ENCODE measurements around the gene COPZ2.
"Not testable (repeated sequence)": the region's sequence is repeated elsewhere in the genome, so short reads cannot be mapped to it uniquely, and the experiment has no call there.

COPZ2 gene

DNA sequence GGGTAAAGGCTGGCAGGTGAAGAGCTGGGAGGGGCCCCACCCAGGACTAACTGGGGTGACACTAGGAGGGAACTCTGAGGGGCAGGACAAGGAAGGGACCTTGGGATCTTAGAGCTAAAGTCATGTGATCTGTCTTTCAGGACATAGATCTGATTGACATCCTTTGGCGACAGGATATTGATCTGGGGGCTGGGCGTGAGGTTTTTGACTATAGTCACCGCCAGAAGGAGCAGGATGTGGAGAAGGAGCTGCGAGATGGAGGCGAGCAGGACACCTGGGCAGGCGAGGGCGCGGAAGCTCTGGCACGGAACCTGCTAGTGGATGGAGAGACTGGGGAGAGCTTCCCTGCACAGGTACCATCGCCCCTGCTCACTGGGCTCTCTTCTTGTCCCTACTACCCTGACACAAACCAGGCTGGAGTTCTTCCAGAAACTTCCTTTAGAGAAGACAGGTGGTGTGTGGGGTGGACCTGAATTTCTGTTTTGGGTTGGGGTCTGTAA, 18.7 kb upstream of the COPZ2 start:
- DNase-seq (ENCODE audit: low read depth in 4 of 4, low spot score in 1 of 4) = no peak

DNA sequence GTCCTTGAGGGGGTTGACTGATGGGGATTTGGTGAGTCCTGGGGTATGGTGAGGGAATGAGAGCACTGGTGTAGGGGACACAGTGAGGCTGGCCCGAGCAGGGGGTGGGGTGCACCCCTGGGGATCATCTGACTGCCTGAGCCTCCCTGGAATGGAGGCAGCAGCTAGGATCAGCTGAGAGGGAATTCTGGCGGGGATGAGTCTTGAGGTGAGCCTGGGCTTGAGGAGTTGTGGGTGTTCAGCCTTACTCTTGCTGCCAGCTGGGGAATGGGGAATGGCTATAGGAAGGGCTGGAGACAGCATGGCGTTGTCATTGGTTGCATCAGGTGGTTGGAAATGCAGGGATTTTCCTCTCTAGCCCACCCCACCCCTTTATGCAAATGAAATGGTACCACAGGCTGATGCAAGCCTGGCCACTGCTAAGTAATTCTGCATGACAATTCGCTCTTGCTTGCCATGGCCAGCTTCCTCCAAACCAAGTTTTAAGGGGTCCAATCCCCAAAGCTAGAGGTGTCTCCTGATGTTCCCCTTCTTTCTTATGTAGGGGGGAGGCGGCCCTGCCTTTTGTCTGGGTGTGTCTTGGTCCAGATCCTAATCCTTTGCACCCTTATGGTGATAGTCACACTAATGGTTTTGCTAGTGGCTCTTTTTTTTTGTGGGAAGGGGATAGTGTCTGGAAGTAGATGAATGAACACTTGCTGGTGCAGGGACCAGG, 18.1 kb upstream of the COPZ2 start:
- peak in 1 of 4 experiments; percentile 38 for DNase-seq (ENCODE audit: low read depth in 4 of 4, low spot score in 1 of 4)

DNA sequence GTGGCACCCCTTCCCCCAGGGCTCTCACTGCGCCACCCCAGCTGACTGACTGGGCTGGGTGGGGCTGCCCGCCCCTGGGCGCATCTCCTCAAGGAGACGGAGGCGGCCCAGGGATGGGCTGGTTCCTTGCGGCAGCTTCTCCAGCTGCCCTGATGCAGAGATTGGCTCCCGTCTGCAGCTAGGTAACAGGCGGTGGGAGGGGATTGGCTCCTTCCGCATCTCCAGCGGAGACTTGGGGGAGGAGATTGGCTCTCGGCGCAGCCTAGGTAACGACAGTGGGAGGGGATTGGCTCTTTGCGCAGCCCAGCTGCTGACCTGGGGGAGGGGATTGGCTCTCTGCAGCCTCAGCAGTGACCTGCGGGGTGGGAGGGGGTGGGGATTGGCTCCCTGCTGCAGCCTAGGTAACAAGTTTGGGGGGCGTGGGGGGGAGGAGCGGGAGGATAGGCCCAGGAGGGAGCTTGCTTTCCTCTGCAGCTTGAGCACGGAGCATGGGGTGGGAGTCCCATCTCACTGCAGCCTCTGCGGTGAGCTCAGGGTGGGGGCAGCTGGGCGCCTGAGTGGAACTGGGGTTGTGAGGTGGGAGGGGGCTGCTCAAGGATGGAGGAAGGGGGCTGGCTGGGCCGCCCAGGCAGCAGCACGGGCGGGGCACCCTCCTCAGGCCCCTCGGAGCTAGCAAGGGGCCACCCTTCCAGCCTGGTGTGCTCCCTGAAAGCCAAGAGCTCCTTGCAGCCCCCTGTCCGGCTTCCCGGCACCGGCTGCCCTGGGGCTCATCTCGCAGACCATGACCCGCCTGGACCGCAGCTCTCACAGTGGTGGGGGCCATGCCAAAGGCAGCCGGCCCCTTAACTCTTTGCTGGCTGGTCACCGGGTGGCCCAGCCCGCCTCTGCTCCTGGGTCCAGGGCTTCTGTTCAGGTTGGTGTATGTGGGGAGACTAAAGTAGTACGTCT, 16.9 kb upstream of the COPZ2 start:
- DNase-seq (ENCODE audit: low read depth in 4 of 4, low spot score in 1 of 4) = no peak

DNA sequence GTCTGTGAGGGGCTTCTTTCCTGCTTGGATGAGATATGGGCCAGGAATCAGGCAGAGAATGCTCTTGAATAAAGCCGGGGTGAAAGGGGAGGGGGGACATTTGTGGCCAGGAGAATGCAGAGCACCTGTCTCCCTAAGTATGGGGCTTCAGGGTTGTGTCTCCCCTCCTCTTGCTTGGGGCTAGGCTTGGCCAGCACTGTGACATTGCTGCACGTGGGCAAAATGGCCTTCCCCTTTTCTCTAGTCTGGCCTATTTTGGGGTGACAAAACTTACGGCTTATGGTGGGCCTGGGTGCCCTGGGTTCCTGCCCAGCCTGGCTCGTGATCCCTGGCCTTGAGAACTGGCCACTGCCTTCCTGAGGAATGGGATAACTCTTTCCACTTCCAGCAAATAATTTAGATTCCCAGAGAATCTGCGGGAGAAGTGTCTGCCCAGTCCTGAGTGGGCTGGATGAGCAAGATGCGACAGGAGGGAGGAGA, 16.2 kb upstream of the COPZ2 start:
- DNase-seq (ENCODE audit: low read depth in 4 of 4, low spot score in 1 of 4) = no peak

DNA sequence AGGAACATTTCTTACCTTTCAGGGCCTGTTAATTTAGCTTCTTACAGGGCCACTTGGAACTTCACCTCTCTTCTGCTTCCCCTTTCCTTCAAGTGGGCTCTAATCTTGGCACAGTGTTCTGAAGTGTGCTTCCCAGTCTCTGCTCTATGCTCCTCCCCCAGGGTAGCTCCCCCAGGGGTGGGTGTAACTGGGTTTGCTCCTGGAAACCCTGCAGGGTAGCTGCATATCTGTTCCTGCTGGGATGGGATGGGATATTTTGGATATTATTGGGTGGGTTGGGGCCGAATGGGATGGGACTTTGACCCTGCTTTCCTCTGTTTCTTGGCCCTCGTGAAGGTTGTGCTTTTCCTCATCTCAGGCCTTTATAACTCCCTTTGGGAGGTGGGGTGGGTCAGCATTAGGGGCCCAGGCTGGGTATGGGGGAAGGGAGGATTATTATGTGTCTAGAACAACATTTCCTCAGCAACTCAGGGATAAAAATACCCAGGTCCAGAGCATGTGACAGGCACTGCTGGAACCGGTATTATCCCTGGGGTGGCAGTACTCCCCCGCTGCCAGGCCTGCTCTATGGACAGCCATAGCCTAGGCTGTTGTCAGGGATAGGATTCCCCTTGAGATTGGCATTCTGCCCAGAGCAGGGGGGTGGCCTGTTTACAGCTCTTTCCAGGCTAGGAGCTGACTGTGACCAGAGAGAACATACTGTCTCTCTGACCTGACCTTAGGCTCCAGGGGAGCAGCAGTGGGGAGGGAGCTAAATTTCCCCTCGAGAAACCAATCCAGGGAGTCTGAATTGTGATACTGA, 15.6 kb upstream of the COPZ2 start:
- no peak for DNase-seq (ENCODE audit: low read depth in 4 of 4, low spot score in 1 of 4)

DNA sequence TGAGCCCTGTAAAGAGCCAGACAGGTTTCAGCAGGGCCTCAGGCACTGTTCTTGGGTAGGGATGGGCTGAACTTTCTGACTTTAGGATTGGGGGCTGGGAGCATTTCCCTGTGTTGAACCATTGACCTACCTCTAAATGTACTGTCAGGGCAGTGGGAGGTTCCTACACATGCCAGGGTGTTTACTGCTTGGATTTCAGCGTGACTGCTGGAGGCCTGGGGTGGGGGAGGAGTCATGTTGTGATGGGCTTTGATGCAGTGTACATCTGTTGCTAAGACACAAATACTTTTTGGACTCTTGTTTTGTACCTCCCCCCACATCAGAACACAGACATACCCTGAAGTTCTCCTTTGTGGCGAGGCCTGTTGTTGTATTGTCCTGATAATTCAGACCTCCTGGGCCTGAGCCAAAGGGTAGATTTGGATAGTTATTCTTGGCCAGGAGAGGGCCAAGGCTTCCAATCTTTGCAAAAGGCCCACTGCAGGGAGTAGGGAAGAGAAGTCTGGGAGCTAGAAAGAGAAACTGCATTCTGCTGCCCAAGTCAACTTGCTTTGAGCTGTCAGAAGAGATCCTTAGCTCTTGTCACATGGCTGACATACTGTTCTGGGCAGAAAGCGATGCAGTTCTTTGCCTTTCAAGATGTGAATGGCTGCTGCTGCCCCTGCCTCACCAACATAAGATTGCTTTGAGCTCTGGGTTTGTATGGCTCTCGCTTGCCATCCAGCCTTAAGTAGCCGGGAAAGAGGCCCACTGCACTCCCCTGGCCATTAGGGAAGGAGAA, 14.3 kb upstream of the COPZ2 start:
- no peak for DNase-seq (ENCODE audit: low read depth in 4 of 4, low spot score in 1 of 4)

DNA sequence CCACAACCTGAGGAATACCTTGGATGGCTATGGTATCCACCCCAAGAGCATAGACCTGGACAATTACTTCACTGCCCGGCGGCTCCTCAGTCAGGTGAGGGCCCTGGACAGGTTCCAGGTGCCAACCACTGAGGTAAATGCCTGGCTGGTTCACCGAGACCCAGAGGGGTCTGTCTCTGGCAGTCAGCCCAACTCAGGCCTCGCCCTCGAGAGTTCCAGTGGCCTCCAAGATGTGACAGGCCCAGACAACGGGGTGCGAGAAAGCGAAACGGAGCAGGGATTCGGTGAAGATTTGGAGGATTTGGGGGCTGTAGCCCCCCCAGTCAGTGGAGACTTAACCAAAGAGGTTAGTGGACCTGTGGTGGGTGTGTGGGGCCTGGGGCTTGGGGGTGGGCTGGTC, 13.7 kb upstream of the COPZ2 start:
- no peak for DNase-seq (ENCODE audit: low read depth in 4 of 4, low spot score in 1 of 4)

DNA sequence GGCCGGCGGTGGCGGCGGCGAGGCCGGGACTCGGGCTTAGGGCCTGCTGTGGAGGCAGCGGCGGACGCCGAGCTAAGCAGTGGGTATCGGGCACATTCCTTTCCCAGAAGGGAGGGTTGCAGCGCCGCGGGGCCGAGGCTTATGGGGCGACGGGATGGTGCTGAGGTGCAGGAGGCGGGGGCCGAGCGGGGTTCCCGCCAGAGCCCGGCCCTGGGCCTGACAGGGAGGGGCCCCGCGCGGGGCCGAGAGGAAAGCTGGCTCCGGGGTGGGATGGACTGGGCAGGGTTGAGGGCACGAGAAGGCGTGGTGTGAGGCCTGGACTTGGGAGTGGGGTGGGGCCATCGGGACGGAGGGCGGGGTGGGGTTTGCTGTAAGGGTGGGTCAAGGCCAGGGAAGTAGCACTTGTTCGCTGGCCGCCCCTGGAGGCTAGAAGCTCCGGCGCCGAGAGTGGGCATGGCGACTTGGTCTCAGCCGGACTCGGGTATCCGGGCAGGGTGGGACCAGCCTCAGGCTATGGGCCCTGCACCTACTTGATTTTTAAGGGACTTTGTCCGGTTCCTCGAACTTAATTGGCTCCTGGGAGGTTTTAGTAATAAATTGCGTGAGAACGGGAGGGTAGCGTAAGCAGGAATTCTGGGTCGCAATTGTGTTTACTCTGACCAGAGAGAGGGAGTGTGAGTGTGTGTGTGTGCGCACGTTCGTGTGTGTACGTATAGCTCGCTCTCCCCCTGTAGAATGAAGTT, 11.0 kb upstream of the COPZ2 start:
- DNase-seq (ENCODE audit: low read depth in 4 of 4, low spot score in 1 of 4) = no peak

DNA sequence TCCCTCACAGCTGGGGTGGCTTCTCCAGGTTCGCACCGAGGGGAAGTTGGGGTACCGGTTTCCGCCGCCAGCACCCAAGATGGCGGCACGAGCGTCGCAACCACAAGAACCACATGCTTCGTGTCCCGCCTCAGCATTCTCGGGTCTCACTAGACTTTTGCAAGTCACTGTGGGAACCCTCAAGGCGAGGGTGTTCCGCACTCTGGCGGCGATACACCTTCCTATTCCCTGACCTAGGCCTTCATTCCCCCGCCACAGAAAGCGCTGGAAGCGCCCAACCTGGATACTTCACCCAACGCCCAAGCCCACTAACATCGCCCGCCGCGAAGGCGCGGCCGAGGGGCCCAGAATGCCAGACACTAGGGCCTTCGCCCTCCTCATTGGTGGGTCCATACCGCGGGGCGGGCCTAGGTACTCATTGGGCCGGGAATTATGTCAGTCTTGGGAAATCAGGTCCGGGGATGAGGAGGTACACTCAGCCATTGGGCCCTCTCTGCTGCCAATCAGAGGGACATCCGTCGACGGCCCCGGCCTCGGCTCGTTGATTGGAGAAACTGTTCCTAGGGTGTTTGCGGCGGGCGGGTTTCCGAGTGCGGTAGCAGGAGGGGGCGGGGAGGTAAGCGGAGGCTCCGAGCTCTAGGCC, 10.3 kb upstream of the COPZ2 start, which contains the start of gene NFE2L1:
NFE2L1 (plus strand) TSS at position 619 of the 643 bp plus-strand sequence. CDS start 2,760 bp downstream, outside the sequence.
- DNase-seq (ENCODE audit: low read depth in 4 of 4, low spot score in 1 of 4) = peak; percentile 90 to 97 (median 94)

DNA sequence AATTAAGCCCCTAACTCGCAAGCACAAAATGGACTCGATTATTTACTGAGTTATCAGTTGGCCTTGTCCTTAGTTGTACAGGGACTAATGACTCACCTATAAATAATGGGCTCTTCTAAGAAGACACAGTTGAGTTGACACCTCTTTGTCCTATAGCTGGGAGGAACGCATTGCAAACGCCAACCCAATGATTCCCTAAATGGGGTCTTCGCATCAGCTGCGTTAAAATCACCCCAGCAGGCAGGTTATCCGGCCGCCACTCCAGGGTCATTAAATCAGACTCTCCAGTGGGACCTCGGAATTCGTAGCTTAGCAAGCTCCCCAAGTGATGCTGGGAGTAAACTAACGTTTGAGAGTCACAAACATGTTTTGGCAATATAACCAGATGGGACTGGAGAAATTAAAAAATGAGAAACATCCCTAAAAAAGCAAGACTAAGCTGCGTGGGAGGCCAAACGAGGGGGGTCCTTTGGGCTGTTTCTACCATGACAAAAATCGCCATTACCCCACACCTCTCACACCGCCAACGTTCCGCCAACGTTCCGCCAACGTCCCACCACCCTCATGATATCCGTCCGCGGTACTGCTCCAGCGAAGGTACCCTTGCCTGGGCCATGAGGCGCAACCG, 9.6 kb upstream of the COPZ2 start:
- DNase-seq (ENCODE audit: low read depth in 4 of 4, low spot score in 1 of 4) = no peak

DNA sequence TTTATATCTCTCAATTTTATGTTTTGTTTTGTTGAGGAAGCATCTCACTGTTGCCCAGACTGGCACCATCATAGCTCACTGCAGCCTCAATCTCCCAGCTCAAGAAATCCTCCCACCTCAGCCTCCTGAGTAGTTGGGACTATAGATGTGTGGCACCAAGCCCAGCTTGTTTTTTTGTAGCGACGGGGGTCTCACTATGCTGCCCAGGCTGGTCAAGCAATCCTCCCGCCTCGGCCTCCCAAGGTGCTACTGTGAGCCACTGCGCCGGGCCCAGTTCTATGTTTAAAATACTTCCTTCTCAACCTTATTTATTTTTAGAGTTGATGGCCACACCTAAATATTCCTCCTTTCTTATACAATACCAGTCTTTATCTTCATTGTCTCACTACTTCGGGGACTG, 8.7 kb upstream of the COPZ2 start:
- no peak for DNase-seq (ENCODE audit: low read depth in 4 of 4, low spot score in 1 of 4)

DNA sequence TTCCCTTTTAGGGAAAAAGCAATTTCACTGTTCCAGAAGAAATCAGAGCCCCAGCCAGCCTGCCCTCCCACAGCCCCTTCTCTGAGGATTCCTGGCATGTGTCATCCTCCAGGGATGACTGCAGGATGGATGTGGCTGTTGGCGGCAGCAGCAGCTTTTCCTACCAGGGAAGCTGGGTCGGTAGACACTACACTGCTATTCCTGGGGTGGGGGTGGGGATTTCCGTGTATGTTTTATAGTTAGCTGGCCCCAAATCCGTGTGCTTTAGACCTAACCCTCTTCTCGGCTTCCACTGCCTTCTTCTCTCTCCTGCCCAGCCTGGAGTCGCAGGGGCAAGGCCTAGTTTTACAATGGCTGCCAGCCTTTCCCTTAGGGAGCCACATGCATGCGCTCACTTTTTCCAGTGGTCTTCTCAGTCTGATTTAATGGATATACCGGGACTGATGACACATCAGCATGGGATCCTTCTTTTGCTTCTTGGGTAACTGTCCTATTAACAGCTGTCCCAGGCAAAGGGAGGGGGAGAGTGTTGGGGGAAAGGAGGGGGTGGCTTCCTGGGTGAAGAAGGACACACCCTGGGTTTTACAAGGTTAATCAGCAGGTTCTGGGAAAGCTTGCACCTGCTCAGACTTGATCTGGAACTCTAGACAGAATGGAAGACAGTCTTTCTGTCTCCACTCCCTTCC, 7.9 kb upstream of the COPZ2 start:
- no peak for DNase-seq (ENCODE audit: low read depth in 4 of 4, low spot score in 1 of 4)

DNA sequence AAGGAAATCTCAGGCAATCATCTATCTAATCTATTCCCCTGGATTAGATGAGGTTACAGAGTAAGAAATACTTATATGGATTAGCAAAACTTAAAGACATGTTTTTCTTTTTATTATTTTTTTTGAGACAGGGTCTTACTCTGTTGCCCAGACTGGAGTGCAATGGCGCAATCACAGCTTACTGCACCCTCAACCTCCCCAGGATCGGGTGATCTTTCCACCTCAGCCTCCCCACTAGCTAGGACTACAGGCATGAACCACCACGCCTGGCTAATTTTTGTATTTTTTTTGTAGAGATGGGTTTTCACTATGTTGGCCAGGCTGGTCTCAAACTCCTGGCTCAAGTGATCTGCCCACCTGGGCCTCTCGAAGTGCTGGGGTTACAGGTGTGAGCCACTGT, 7.3 kb upstream of the COPZ2 start:
- no peak for DNase-seq (ENCODE audit: low read depth in 4 of 4, low spot score in 1 of 4)

DNA sequence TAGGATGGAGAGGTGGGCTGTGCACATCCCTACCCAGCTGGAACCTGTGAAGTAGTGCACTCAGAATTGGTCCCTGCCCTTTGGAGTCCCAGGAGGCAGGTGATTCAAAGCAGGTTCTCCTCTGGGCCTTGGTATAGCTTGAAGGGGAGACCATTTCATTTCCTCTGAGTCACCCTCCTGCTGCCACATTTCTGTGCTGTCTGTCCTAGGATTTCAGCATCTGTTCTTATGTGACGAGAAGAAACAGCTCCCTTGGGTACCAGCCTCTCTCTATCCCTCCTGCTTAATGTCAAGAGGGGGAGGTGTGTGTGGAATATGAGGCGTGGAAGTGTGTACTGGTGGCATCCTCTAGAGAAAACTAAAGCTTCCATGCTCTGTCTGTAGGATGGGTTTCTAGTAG, 5.6 kb upstream of the COPZ2 start:
- no peak for DNase-seq (ENCODE audit: low read depth in 4 of 4, low spot score in 1 of 4)

DNA sequence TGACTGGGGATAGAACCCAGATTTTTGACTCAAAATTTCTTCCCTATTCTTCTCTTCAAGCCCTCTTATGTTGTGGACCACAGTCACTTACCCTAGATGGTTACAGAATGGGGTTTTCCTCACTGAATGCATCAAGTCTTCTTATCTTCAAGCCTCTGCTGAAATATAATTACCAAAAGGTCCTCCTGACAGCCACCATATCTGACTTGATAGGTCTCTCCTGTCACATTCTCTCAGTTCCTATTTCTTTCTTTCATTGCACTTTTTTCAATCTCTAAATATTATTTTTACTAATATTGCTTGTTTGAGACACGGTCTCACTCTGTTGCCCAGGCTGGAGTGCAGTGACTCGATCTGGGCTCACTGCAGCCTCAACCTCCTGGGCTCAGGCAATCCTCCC, 1.1 kb upstream of the COPZ2 start:
- DNase-seq (ENCODE audit: low read depth in 4 of 4, low spot score in 1 of 4) = no peak

DNA sequence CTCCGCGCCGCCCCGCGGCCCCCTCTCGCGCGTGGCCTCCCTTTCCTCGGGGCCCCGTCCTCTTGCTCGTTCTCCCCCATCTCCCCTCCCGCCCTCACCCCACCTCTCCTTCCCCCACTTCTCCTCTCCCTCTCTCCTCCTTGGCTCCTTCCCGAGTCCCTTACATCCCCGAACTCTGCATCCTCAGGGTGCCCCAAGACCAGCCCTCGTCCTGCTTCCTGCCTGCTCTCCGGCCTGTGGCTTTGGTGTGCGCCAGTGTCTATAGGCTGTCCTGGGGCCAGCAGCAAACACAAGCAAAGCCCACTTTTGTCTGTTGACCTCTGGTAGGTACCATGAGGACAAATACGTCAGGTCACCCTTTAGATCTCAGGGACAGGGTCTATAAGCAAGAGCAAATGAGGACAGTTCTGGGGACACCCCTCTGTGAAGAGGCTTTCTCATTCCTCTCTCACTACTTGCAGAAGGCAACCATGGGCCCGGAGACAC, 284 bp upstream of the COPZ2 start:
- no peak for DNase-seq (ENCODE audit: low read depth in 4 of 4, low spot score in 1 of 4)

DNA sequence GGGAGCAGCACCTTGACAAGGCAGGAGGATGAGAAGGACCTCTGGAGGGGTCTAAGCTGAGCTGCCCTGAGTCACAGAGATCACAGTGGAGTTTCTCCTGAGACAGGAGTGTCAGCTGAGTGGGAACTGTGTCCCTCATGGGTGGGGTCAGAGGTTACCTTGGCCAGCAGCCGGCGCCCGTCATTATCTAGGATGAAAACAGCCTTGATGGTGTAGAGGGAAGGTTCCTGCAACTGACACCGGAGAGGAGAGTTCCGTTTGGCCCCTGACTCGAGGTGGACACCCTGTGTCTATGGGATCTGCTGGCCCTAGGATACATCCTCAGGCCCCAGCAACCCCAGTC, 933 bp downstream of the COPZ2 start:
- no peak for DNase-seq (ENCODE audit: low read depth in 4 of 4, low spot score in 1 of 4)

DNA sequence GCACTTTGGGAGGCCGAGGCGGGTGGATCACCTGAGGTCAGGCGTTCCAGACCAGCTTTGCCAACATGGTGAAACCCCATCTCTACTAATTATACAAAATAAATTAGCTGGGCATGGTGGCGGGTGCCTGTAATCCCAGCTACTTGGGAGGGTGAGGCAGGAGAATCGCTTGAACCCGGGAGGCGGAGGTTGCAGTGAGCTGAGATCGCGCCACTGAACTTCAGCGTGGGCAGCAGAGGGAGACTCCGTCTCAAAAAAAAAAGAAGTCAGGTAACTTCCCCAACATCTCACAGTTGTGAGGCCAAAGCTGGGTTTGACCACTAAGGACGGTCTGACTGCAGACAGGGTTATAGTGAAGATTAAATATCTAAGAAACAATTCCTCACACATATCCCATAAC, 2.9 kb downstream of the COPZ2 start:
- not testable (repeated sequence) for DNase-seq (ENCODE audit: low read depth in 4 of 4, low spot score in 1 of 4)

All from stimulated activated CD4-positive, alpha-beta T cell treated with anti-CD3 and anti-CD28 coated beads, Interleukin-1b, Interleukin-23, amount 100 ng/mL, for 24 hours (primary cell).